Duodenal mucosa (tissue), 2 donors: ENCODE data around the gene IFNAR2.
"Not testable (repeated sequence)": the region's sequence is repeated elsewhere in the genome, so short reads cannot be mapped to it uniquely, and the experiment has no call there.

ENCODE experiments used
- H3K27ac ChIP-seq: one replicate; pipeline ENCODE4 v1.7.0; 2013; ENCODE audit warnings: low read depth, low read length
- H3K27me3 ChIP-seq, 2 donors: one replicate each; pipeline ENCODE4 v1.7.0; 2013; ENCODE audit warnings: low read length in 2 of 2, control low read depth in 1 of 2; ENCODE audit not compliant: insufficient read depth in 2 of 2, control insufficient read depth in 1 of 2
- H3K36me3 ChIP-seq, 2 donors: one replicate each; pipeline ENCODE4 v1.7.0; 2013; ENCODE audit warnings: low read length in 2 of 2, control low read depth in 1 of 2; ENCODE audit not compliant: insufficient read depth in 2 of 2, control insufficient read depth in 1 of 2
- H3K4me1 ChIP-seq, 2 donors: one replicate each; pipeline ENCODE4 v1.7.0; 2013; ENCODE audit warnings: low read length in 2 of 2, control low read depth in 1 of 2; ENCODE audit not compliant: insufficient read depth in 2 of 2, control insufficient read depth in 1 of 2
- H3K4me3 ChIP-seq, 2 donors: one replicate each; pipeline ENCODE4 v1.7.0; 2013; ENCODE audit warnings: low read length in 2 of 2, low read depth in 1 of 2
- H3K9ac ChIP-seq, 2 donors: one replicate each; pipeline ENCODE4 v1.7.0; 2013; ENCODE audit warnings: low read length in 2 of 2, low read depth in 1 of 2
- H3K9me3 ChIP-seq, 2 donors: one replicate each; pipeline ENCODE4 v1.7.0; 2013; ENCODE audit warnings: low read length in 2 of 2, control low read depth in 1 of 2; ENCODE audit not compliant: control insufficient read depth in 1 of 2

IFNAR2 gene

GRCh38 chr21:33253382-33253781 lies 23.6 kb downstream of the IFNAR2 start:
- H3K27me3 ChIP-seq, H3K27ac ChIP-seq, H3K4me1 ChIP-seq, H3K9me3 ChIP-seq, H3K9ac ChIP-seq, H3K4me3 ChIP-seq: not testable (repeated sequence)
- peaks cover 41 to 86% of the 10 kb centered on the region in 2 donors for H3K36me3 ChIP-seq

- Histone ChIP-seq H3K27me3 (no peaks in the 10 kb centered on the region), H3K4me3 (no peak overlapping the region), H3K4me1 (no peaks in the 10 kb centered on the region), H3K9me3 (peaks cover 0 to 2% of the 10 kb centered on the region in 2 donors), H3K27ac (no peak overlapping the region), H3K9ac (no peak overlapping the region), H3K36me3 (peaks cover 39 to 81% of the 10 kb centered on the region in 2 donors)
Observed at GRCh38 chr21:33254766-33255165, 25.0 kb downstream of the IFNAR2 start.

- no peaks in the 10 kb centered on the region for H3K4me1 ChIP-seq
- H3K36me3 ChIP-seq: peaks cover 37 to 75% of the 10 kb centered on the region in 2 donors
- H3K27ac ChIP-seq: no peak overlapping the region
- H3K4me3 ChIP-seq: no peak overlapping the region
- H3K27me3 ChIP-seq: no peaks in the 10 kb centered on the region
- peaks cover 0 to 2% of the 10 kb centered on the region in 2 donors for H3K9me3 ChIP-seq
- no peak overlapping the region for H3K9ac ChIP-seq
Observed at GRCh38 chr21:33255404-33255803, 25.7 kb downstream of the IFNAR2 start.

GRCh38 chr21:33256019-33256418 lies 26.3 kb downstream of the IFNAR2 start:
- H3K4me3 ChIP-seq: no peak overlapping the region
- H3K4me1 ChIP-seq: no peaks in the 10 kb centered on the region
- H3K9ac ChIP-seq: no peak overlapping the region
- no peaks in the 10 kb centered on the region for H3K27me3 ChIP-seq
- peaks cover 0 to 2% of the 10 kb centered on the region in 2 donors for H3K9me3 ChIP-seq
- H3K27ac ChIP-seq: no peak overlapping the region
- H3K36me3 ChIP-seq: peaks cover 37 to 72% of the 10 kb centered on the region in 2 donors

- H3K9ac ChIP-seq: no peak overlapping the region
- H3K4me3 ChIP-seq: no peak overlapping the region
- H3K36me3 ChIP-seq: peaks cover 37 to 61% of the 10 kb centered on the region in 2 donors
- H3K27me3 ChIP-seq: no peaks in the 10 kb centered on the region
- peaks cover 0 to 2% of the 10 kb centered on the region in 2 donors for H3K9me3 ChIP-seq
- H3K27ac ChIP-seq: no peak overlapping the region
- H3K4me1 ChIP-seq: no peaks in the 10 kb centered on the region
Observed at GRCh38 chr21:33257094-33257803, 27.5 kb downstream of the IFNAR2 start.

GRCh38 chr21:33258475-33258874 lies 28.7 kb downstream of the IFNAR2 start:
- Histone ChIP-seq H3K9ac (no peak overlapping the region), H3K36me3 (peaks cover 35 to 56% of the 10 kb centered on the region in 2 donors), H3K27me3 (no peaks in the 10 kb centered on the region), H3K9me3 (peaks cover 0 to 2% of the 10 kb centered on the region in 2 donors), H3K27ac (no peak overlapping the region), H3K4me1 (no peaks in the 10 kb centered on the region), H3K4me3 (no peak overlapping the region)

- Histone ChIP-seq H3K36me3 (peaks cover 37 to 48% of the 10 kb centered on the region in 2 donors), H3K4me1 (no peaks in the 10 kb centered on the region), H3K9me3 (peaks cover 0 to 2% of the 10 kb centered on the region in 2 donors), H3K27ac (no peak overlapping the region), H3K9ac (no peak overlapping the region), H3K27me3 (no peaks in the 10 kb centered on the region), H3K4me3 (no peak overlapping the region)
Observed at GRCh38 chr21:33259428-33259827, 29.7 kb downstream of the IFNAR2 start.

- H3K9ac ChIP-seq: no peak overlapping the region
- peaks cover 37 to 43% of the 10 kb centered on the region in 2 donors for H3K36me3 ChIP-seq
- H3K4me3 ChIP-seq: no peak overlapping the region
- no peaks in the 10 kb centered on the region for H3K27me3 ChIP-seq
- no peak overlapping the region for H3K27ac ChIP-seq
- no peaks in the 10 kb centered on the region for H3K4me1 ChIP-seq
- H3K9me3 ChIP-seq: peaks cover 0 to 2% of the 10 kb centered on the region in 2 donors
Observed at GRCh38 chr21:33259995-33260394, 30.3 kb downstream of the IFNAR2 start.

- H3K36me3 ChIP-seq: peaks cover 23 to 32% of the 10 kb centered on the region in 2 donors
- H3K4me1 ChIP-seq: peaks cover 6% of the 10 kb centered on the region in 2 donors
- no peak overlapping the region for H3K9ac ChIP-seq
- H3K4me3 ChIP-seq: no peak overlapping the region
- H3K27ac ChIP-seq: no peak overlapping the region
- H3K9me3 ChIP-seq: peaks cover 0 to 2% of the 10 kb centered on the region in 2 donors
- no peaks in the 10 kb centered on the region for H3K27me3 ChIP-seq
Observed at GRCh38 chr21:33261635-33262034, 31.9 kb downstream of the IFNAR2 start.

DNA sequence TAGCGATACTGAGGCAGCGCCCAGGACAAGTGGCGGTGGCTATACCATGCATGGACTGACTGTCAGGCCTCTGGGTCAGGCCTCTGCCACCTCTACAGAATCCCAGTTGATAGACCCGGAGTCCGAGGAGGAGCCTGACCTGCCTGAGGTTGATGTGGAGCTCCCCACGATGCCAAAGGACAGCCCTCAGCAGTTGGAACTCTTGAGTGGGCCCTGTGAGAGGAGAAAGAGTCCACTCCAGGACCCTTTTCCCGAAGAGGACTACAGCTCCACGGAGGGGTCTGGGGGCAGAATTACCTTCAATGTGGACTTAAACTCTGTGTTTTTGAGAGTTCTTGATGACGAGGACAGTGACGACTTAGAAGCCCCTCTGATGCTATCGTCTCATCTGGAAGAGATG lies 33.2 kb downstream of the IFNAR2 start:
- no peak overlapping the region for H3K4me3 ChIP-seq
- peaks cover 12 to 20% of the 10 kb centered on the region in 2 donors for H3K36me3 ChIP-seq
- H3K27ac ChIP-seq: no peak overlapping the region
- H3K9ac ChIP-seq: no peak overlapping the region
- peaks cover 11 to 19% of the 10 kb centered on the region in 2 donors for H3K4me1 ChIP-seq
- H3K9me3 ChIP-seq: peaks cover 0 to 2% of the 10 kb centered on the region in 2 donors
- H3K27me3 ChIP-seq: no peaks in the 10 kb centered on the region
